OCI-LY1 (cell line): ENCODE data around the gene ASXL2.

Experiments
- H2AFZ ChIP-seq: fragments of 200-600 bp; sonication (generic), shearing (Covaris generic); 2 replicates; pipeline ENCODE4 v1.6.0; 2014; ENCODE audit warnings: antibody characterized with exemption, mild to moderate bottlenecking, low read length
- H3F3A ChIP-seq: fragments of 200-600 bp; sonication (generic), shearing (Covaris generic); 2 replicates; pipeline ENCODE4 v1.6.0; 2014; ENCODE audit warnings: mild to moderate bottlenecking, antibody characterized with exemption, low read length, moderate library complexity; ENCODE audit not compliant: insufficient read depth
- H3K27ac ChIP-seq: fragments of 200-600 bp; sonication (generic); 2 replicates; pipeline ENCODE4 v1.5.1; 2014; ENCODE audit warnings: low read length, mixed run types, mild to moderate bottlenecking, low read depth; ENCODE audit not compliant: poor library complexity, severe bottlenecking
- H3K27me3 ChIP-seq: fragments of 200-600 bp; sonication (generic); 2 replicates; pipeline ENCODE4 v1.6.0; 2014; ENCODE audit warnings: antibody characterized with exemption, mild to moderate bottlenecking, low read length, moderate library complexity; ENCODE audit not compliant: insufficient read depth
- H3K36me3 ChIP-seq: fragments of 200-600 bp; sonication (generic); 2 replicates; pipeline ENCODE4 v1.6.1; 2014; ENCODE audit warnings: mild to moderate bottlenecking, antibody characterized with exemption, low read length, moderate library complexity, mixed read lengths; ENCODE audit not compliant: insufficient read depth
- H3K4me1 ChIP-seq: fragments of 200-600 bp; sonication (generic); 2 replicates; pipeline ENCODE4 v1.5.1; 2014; ENCODE audit warnings: mild to moderate bottlenecking, low read length, moderate library complexity; ENCODE audit not compliant: insufficient read depth, severe bottlenecking
- H3K4me2 ChIP-seq: fragments of 200-600 bp; sonication (generic), shearing (Covaris generic); 2 replicates; pipeline ENCODE4 v1.6.1; 2014; ENCODE audit warnings: low read length
- H3K4me3 ChIP-seq: fragments of 200-600 bp; sonication (generic); 2 replicates; pipeline ENCODE4 v1.5.1; 2014; ENCODE audit warnings: low read length, low read depth, mild to moderate bottlenecking, mixed read lengths; ENCODE audit not compliant: poor library complexity, severe bottlenecking
- H3K79me2 ChIP-seq: fragments of 200-600 bp; shearing (Covaris generic); 2 replicates; pipeline ENCODE4 v1.6.1; 2016; ENCODE audit warnings: mixed run types, low read length, mixed read lengths; ENCODE audit not compliant: insufficient read depth
- H3K9ac ChIP-seq: fragments of 200-600 bp; sonication (generic), shearing (Covaris generic); 2 replicates; pipeline ENCODE4 v1.6.1; 2014; ENCODE audit warnings: mild to moderate bottlenecking, low read length, mixed read lengths
- H3K9me2 ChIP-seq: fragments of 200-600 bp; sonication (generic), shearing (Covaris generic); 2 replicates; pipeline ENCODE4 v1.6.1; 2014; ENCODE audit warnings: low read depth, mild to moderate bottlenecking, low read length, mixed read lengths
- H3K9me3 ChIP-seq: fragments of 200-600 bp; shearing (Covaris generic); 2 replicates; pipeline ENCODE4 v1.6.1; 2014; ENCODE audit warnings: low read length, mixed read lengths
- H4K20me1 ChIP-seq: fragments of 200-600 bp; sonication (generic), shearing (Covaris generic); 2 replicates; pipeline ENCODE4 v1.6.0; 2016; ENCODE audit warnings: mild to moderate bottlenecking, low read length; ENCODE audit not compliant: insufficient read depth
- CTCF ChIP-seq: fragments of 200-600 bp; sonication (generic), shearing (Covaris generic); IDR thresholded peaks from 2 replicates; pipeline ENCODE4 v1.5.1; 2017; ENCODE audit warnings: mild to moderate bottlenecking, antibody characterized with exemption, low read length, moderate library complexity, mixed read lengths
- EZH2 ChIP-seq: fragments of 200-600 bp; sonication (generic), shearing (Covaris generic); IDR thresholded peaks from 2 replicates; pipeline ENCODE4 v1.8.0; 2017; ENCODE audit warnings: borderline replicate concordance, mixed run types, mild to moderate bottlenecking, antibody characterized with exemption, low read length, moderate library complexity, mixed read lengths

ASXL2 gene

GRCh38 chr2:25756536-25756935 is 121.8 kb downstream of the ASXL2 start:
- Histone ChIP-seq H3K27me3 (no peaks in the 10 kb centered on the region), H2AFZ (no peak overlapping the region), H3K79me2 (no peaks in the 10 kb centered on the region), H3K9me2 (no peaks in the 10 kb centered on the region), H4K20me1 (no peaks in the 10 kb centered on the region), H3K9ac (no peak overlapping the region), H3K4me3 (no peak overlapping the region), H3K4me1 (no peaks in the 10 kb centered on the region), H3K27ac (no peak overlapping the region), H3F3A (no peaks in the 10 kb centered on the region), H3K4me2 (no peak overlapping the region), H3K36me3 (peaks cover 78% of the 10 kb centered on the region), H3K9me3 (no peaks in the 10 kb centered on the region)
- TF ChIP-seq CTCF (no peak), EZH2 (no peak)

GRCh38 chr2:25749676-25750075 is 128.6 kb downstream of the ASXL2 start:
- no peaks in the 10 kb centered on the region for H3K4me1 ChIP-seq
- H3K79me2 ChIP-seq, result no peaks in the 10 kb centered on the region
- no peaks in the 10 kb centered on the region for H3K27me3 ChIP-seq
- no peak overlapping the region for H2AFZ ChIP-seq
- no peaks in the 10 kb centered on the region for H3K9me2 ChIP-seq
- H3F3A ChIP-seq, result no peaks in the 10 kb centered on the region
- no peaks in the 10 kb centered on the region for H4K20me1 ChIP-seq
- no peak overlapping the region for H3K4me3 ChIP-seq
- TF ChIP-seq CTCF (no peak), EZH2 (no peak)
- peaks cover 59% of the 10 kb centered on the region for H3K36me3 ChIP-seq
- H3K27ac ChIP-seq, result no peak overlapping the region
- no peaks in the 10 kb centered on the region for H3K9me3 ChIP-seq
- no peak overlapping the region for H3K4me2 ChIP-seq
- H3K9ac ChIP-seq, result no peak overlapping the region

- no peak overlapping the region for H3K4me2 ChIP-seq
Observed at GRCh38 chr2:25744055-25744454, 134.2 kb downstream of the ASXL2 start.

More at GRCh38 chr2:25744055-25744454, 134.2 kb downstream of the ASXL2 start:
- Histone ChIP-seq H3K9me2 (no peaks in the 10 kb centered on the region), H3K4me3 (no peak overlapping the region), H3K27me3 (no peaks in the 10 kb centered on the region), H3K9ac (no peak overlapping the region), H3K79me2 (no peaks in the 10 kb centered on the region), H2AFZ (no peak overlapping the region), H4K20me1 (no peaks in the 10 kb centered on the region), H3K36me3 (peaks cover 39% of the 10 kb centered on the region), H3K9me3 (no peaks in the 10 kb centered on the region), H3F3A (no peaks in the 10 kb centered on the region), H3K27ac (peak overlapping the region; percentile 4), H3K4me1 (peaks cover 15% of the 10 kb centered on the region)
- no peak for TF ChIP-seq EZH2
- TF ChIP-seq CTCF, result no peak
